HepG2 (cell line): ENCODE data around the gene E2F1. TPM values are rescaled to one million over a fixed set of nuclear protein-coding genes. Genes with fewer than 3 reads are reported as not detected.
A peak's percentile ranks its signal among the peaks of the same experiment; 100 is the strongest.

Experiments
- ARNT ChIP-seq: fragments of 450-650 bp; IDR thresholded peaks from 2 replicates; pipeline ENCODE4 v1.6.1; 2017
- FOSL2 ChIP-seq: sonication (generic); formaldehyde crosslinking; IDR thresholded peaks from 2 replicates; pipeline ENCODE4 v1.4.0; 2020; ENCODE audit warnings: missing genetic modification reagents
- GATA4 ChIP-seq: sonication (generic); IDR thresholded peaks from 2 replicates; pipeline ENCODE4 v1.6.1; 2016; ENCODE audit warnings: antibody characterized with exemption, low read depth, borderline replicate concordance
- GFI1 ChIP-seq: sonication (generic); formaldehyde crosslinking; IDR thresholded peaks from 2 replicates; pipeline ENCODE4 v1.5.0; 2020; ENCODE audit warnings: missing genetic modification reagents, mild to moderate bottlenecking, borderline replicate concordance
- HNRNPUL1 ChIP-seq: fragments of 200-400 bp; formaldehyde crosslinking; IDR thresholded peaks from 2 replicates; pipeline ENCODE4 v1.6.1; 2017; ENCODE audit warnings: low read depth, mild to moderate bottlenecking, low read length, moderate library complexity
- KDM5B ChIP-seq: sonication (generic); formaldehyde crosslinking; IDR thresholded peaks from 2 replicates; pipeline ENCODE4 v1.4.0; 2020; ENCODE audit warnings: missing genetic modification reagents, mild to moderate bottlenecking, borderline replicate concordance
- MTA1 ChIP-seq: sonication (generic); formaldehyde crosslinking; IDR thresholded peaks from 2 replicates; pipeline ENCODE4 v1.4.0; 2020; ENCODE audit warnings: missing genetic modification reagents, mild to moderate bottlenecking, borderline replicate concordance
- MZF1 ChIP-seq: sonication (generic); formaldehyde crosslinking; IDR thresholded peaks from 2 replicates; pipeline ENCODE4 v1.8.1; 2023; ENCODE audit warnings: mild to moderate bottlenecking, missing genetic modification reagents, borderline replicate concordance
- ZNF460 ChIP-seq: sonication (generic); formaldehyde crosslinking; IDR thresholded peaks from 2 replicates; pipeline ENCODE4 v1.5.1; 2020; ENCODE audit warnings: missing genetic modification reagents, mild to moderate bottlenecking, borderline replicate concordance
- ZSCAN25 ChIP-seq: sonication (generic); formaldehyde crosslinking; IDR thresholded peaks from 2 replicates; pipeline ENCODE4 v1.8.0; 2022; ENCODE audit warnings: mild to moderate bottlenecking, missing genetic modification reagents
- polyA plus RNA-seq, 8 experiments: library from polyadenylated mRNA; depleted of rRNA in 3 of 8; stranded (reverse) in 7 of 8; unstranded in 1 of 8; fragments of >200 nt; fragmentation: Illumina TruSeq in 4 of 8; extraction: Trizol in 4 of 8; gene quantifications; 2 replicates each; pipeline versions ENCODE4 v1.2.1 to v1.2.3, GENCODE V29; 2011 to 2016; ENCODE audit warnings: low read depth in 4 of 8, missing spikeins in 1 of 8, mixed read lengths in 1 of 8; ENCODE audit not compliant: insufficient read depth in 1 of 8
- total RNA-seq, 5 experiments: library from RNA; depleted of rRNA; stranded (reverse); fragments of >200 nt; fragmentation: Illumina TruSeq; extraction: Trizol; gene quantifications; 2 replicates each; pipeline ENCODE4 v1.2.3, GENCODE V29; 2016; ENCODE audit warnings: low read depth in 1 of 5
- TF ChIP-seq, protein P1 (sequence below): sonication (generic); formaldehyde crosslinking; IDR thresholded peaks from 2 replicates; pipeline ENCODE4 v1.4.0; 2020; ENCODE audit warnings: mild to moderate bottlenecking, missing genetic modification reagents
- TF ChIP-seq, protein P2 (sequence below): sonication (generic); formaldehyde crosslinking; IDR thresholded peaks from 2 replicates; pipeline ENCODE4 v1.4.0; 2020; ENCODE audit warnings: low read depth, missing genetic modification reagents
- TF ChIP-seq, protein P3 (sequence below): sonication (generic); formaldehyde crosslinking; IDR thresholded peaks from 2 replicates; pipeline ENCODE4 v1.5.1; 2020; ENCODE audit warnings: missing genetic modification reagents, mild to moderate bottlenecking, borderline replicate concordance
- TF ChIP-seq, protein P4 (sequence below): sonication (generic); formaldehyde crosslinking; IDR thresholded peaks from 2 replicates; pipeline ENCODE4 v1.4.0; 2020; ENCODE audit warnings: missing genetic modification reagents
- TF ChIP-seq, protein P5 (sequence below): sonication (generic); formaldehyde crosslinking; IDR thresholded peaks from 2 replicates; pipeline ENCODE4 v1.8.0; 2022; ENCODE audit warnings: mild to moderate bottlenecking, missing genetic modification reagents, moderate library complexity
- TF ChIP-seq, protein P6 (sequence below): sonication (generic); formaldehyde crosslinking; conservative IDR thresholded peaks from 2 replicates; pipeline ENCODE4 v1.5.0; 2020; ENCODE audit warnings: missing genetic modification reagents

E2F1 gene
- total and polyA plus RNA-seq, 2 of the 13 experiments (the other 11 are each of a cell fraction or from before 2014, with no cell fraction given): 25.5 to 39.4 TPM

DNA sequence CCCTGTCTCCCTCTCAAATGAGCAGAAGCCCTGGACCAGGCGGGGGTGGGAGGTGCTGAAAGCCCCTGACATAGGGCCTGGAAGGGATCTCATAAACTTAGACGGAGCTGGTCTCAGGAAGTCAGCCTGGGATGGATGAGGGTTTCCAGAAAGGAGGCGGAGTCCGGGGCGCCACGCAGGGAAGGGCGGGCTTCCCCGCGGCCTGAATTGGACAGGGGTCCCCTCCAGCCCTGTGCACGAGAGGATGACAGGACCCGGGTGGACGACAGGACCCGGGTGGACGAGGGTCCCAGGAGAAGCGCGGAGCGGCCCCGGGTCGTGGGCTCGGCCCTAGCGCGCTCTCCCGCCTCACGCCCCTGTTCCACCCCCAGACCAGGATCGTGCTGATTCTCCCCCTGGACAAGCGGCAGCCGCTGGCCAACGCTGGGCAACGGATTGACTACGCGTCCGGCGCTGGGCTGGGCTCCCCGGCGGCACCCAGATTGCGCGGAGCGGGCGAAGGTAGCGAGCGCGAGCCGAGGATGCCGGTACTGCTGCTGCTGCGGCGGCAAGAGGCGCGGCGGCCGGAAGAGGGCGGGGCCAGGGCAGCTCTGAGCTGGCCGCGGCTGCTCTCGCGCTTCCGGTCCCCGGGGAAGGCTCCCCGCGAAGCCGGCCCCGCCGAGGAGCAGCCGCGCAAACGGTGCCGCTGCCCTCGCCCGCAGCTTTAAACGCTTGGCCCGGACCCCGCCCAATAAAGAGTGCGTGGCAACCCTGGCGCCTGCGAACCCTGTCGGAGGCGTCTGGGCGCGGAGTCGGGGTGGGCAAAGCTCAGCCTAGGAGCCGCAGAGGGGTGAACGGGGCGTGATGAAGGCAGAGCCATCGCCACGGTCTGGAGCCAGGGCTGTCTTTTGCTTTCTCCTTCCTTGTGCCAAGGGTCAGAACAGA, 22.8 kb downstream of the E2F1 start (continued):
- TF ChIP-seq MZF1 (CRISPR knock-in tag) (no peak), GFI1 (CRISPR knock-in tag) (peak; percentile 55; the same call in 1 of the 2 replicates), FOSL2 (CRISPR knock-in tag) (peak; percentile 41), KDM5B (peak; percentile 99), ZSCAN25 (CRISPR knock-in tag) (peak; percentile 84), MTA1 (peak; percentile 72; the same call in 1 of the 2 replicates), ZNF460 (CRISPR knock-in tag) (no peak), ARNT (no peak), HNRNPUL1 (no peak), GATA4 (peak; percentile 78; the same call in 1 of the 2 replicates)
- TF ChIP-seq, protein P1, sequence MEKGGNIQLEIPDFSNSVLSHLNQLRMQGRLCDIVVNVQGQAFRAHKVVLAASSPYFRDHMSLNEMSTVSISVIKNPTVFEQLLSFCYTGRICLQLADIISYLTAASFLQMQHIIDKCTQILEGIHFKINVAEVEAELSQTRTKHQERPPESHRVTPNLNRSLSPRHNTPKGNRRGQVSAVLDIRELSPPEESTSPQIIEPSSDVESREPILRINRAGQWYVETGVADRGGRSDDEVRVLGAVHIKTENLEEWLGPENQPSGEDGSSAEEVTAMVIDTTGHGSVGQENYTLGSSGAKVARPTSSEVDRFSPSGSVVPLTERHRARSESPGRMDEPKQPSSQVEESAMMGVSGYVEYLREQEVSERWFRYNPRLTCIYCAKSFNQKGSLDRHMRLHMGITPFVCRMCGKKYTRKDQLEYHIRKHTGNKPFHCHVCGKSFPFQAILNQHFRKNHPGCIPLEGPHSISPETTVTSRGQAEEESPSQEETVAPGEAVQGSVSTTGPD (CRISPR knock-in tag): peak; percentile 61; the same call in 1 of the 2 replicates
- TF ChIP-seq, protein P2, sequence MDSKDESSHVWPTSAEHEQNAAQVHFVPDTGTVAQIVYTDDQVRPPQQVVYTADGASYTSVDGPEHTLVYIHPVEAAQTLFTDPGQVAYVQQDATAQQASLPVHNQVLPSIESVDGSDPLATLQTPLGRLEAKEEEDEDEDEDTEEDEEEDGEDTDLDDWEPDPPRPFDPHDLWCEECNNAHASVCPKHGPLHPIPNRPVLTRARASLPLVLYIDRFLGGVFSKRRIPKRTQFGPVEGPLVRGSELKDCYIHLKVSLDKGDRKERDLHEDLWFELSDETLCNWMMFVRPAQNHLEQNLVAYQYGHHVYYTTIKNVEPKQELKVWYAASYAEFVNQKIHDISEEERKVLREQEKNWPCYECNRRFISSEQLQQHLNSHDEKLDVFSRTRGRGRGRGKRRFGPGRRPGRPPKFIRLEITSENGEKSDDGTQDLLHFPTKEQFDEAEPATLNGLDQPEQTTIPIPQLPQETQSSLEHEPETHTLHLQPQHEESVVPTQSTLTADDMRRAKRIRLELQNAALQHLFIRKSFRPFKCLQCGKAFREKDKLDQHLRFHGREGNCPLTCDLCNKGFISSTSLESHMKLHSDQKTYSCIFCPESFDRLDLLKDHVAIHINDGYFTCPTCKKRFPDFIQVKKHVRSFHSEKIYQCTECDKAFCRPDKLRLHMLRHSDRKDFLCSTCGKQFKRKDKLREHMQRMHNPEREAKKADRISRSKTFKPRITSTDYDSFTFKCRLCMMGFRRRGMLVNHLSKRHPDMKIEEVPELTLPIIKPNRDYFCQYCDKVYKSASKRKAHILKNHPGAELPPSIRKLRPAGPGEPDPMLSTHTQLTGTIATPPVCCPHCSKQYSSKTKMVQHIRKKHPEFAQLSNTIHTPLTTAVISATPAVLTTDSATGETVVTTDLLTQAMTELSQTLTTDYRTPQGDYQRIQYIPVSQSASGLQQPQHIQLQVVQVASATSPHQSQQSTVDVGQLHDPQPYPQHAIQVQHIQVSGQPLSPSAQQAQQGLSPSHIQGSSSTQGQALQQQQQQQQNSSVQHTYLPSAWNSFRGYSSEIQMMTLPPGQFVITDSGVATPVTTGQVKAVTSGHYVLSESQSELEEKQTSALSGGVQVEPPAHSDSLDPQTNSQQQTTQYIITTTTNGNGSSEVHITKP (CRISPR knock-in tag): no peak
- TF ChIP-seq, protein P3, sequence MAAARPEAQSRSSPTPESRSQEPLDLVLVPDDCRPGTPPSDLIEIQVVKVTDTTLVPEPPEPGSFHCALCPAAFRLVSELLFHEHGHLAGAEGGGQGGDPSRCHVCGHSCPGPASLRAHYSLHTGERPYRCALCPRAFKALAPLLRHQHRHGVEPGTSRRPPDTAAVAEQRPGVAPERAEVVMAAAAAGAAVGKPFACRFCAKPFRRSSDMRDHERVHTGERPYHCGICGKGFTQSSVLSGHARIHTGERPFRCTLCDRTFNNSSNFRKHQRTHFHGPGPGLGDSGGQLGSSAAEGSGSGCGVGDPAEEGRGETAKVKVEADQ: peak; percentile 86; the same call in 1 of the 2 replicates
- TF ChIP-seq, protein P4, sequence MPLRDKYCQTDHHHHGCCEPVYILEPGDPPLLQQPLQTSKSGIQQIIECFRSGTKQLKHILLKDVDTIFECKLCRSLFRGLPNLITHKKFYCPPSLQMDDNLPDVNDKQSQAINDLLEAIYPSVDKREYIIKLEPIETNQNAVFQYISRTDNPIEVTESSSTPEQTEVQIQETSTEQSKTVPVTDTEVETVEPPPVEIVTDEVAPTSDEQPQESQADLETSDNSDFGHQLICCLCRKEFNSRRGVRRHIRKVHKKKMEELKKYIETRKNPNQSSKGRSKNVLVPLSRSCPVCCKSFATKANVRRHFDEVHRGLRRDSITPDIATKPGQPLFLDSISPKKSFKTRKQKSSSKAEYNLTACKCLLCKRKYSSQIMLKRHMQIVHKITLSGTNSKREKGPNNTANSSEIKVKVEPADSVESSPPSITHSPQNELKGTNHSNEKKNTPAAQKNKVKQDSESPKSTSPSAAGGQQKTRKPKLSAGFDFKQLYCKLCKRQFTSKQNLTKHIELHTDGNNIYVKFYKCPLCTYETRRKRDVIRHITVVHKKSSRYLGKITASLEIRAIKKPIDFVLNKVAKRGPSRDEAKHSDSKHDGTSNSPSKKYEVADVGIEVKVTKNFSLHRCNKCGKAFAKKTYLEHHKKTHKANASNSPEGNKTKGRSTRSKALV: 0 out of 2 replicates have a peak, but pooled peaks have one; percentile 72
- TF ChIP-seq, protein P5, sequence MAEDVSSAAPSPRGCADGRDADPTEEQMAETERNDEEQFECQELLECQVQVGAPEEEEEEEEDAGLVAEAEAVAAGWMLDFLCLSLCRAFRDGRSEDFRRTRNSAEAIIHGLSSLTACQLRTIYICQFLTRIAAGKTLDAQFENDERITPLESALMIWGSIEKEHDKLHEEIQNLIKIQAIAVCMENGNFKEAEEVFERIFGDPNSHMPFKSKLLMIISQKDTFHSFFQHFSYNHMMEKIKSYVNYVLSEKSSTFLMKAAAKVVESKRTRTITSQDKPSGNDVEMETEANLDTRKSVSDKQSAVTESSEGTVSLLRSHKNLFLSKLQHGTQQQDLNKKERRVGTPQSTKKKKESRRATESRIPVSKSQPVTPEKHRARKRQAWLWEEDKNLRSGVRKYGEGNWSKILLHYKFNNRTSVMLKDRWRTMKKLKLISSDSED: peak; percentile 87
- TF ChIP-seq, protein P6, sequence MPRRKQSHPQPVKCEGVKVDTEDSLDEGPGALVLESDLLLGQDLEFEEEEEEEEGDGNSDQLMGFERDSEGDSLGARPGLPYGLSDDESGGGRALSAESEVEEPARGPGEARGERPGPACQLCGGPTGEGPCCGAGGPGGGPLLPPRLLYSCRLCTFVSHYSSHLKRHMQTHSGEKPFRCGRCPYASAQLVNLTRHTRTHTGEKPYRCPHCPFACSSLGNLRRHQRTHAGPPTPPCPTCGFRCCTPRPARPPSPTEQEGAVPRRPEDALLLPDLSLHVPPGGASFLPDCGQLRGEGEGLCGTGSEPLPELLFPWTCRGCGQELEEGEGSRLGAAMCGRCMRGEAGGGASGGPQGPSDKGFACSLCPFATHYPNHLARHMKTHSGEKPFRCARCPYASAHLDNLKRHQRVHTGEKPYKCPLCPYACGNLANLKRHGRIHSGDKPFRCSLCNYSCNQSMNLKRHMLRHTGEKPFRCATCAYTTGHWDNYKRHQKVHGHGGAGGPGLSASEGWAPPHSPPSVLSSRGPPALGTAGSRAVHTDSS (CRISPR knock-in tag): peak; percentile 28; the same call in 1 of the 2 replicates
